Fibroblast of the conjunctiva (primary cell): ENCODE measurements around the gene RCN2.
"Not testable (repeated sequence)": the region's sequence is repeated elsewhere in the genome, so short reads cannot be mapped to it uniquely, and the experiment has no call there.

Source experiments
- DNase-seq: peaks from one replicate; pipeline ENCODE4 v3.0.0-alpha.2; 2010; ENCODE audit warnings: low read depth

RCN2 gene

GRCh38 chr15:76931397-76932134, at the start of gene RCN2:
Gene RCN2, plus strand, starts transcription at chr15:76931749. Its CDS starts 93 bp downstream, at chr15:76931842.
- DNase-seq: peak; percentile 87

GRCh38 chr15:76885212-76885611, 46.3 kb upstream of the RCN2 start:
- DNase-seq: no peak

- not testable (repeated sequence) for DNase-seq
These were observed 44.0 kb upstream of the RCN2 start for GRCh38 chr15:76887280-76888141.

GRCh38 chr15:76892836-76893235, 38.7 kb upstream of the RCN2 start:
- DNase-seq: not testable (repeated sequence)

- no peak for DNase-seq
These were observed 37.4 kb upstream of the RCN2 start for GRCh38 chr15:76894174-76894573.

GRCh38 chr15:76898102-76898501, 33.4 kb upstream of the RCN2 start:
- no peak for DNase-seq

- not testable (repeated sequence) for DNase-seq
These were observed 32.2 kb upstream of the RCN2 start for GRCh38 chr15:76899176-76899930.

GRCh38 chr15:76899931-76900310, 31.6 kb upstream of the RCN2 start:
- DNase-seq: not testable (repeated sequence)

- DNase-seq: no peak
These were observed 29.6 kb upstream of the RCN2 start for GRCh38 chr15:76901965-76902364.

GRCh38 chr15:76903251-76903681, 28.3 kb upstream of the RCN2 start:
- DNase-seq: no peak

- no peak for DNase-seq
These were observed 27.0 kb upstream of the RCN2 start for GRCh38 chr15:76904461-76905012.

- peak; percentile 73 for DNase-seq
These were observed 26.3 kb upstream of the RCN2 start, which contains the start of gene SCAPER for GRCh38 chr15:76905013-76905839. Gene SCAPER, minus strand, starts transcription at chr15:76905340. Its CDS starts 21,523 bp downstream, at chr15:76883817.

- DNase-seq: no peak
These were observed 25.7 kb upstream of the RCN2 start for GRCh38 chr15:76905855-76906254.

- DNase-seq: no peak
These were observed 19.1 kb upstream of the RCN2 start for GRCh38 chr15:76912430-76912829.

GRCh38 chr15:76913737-76914136, 17.8 kb upstream of the RCN2 start:
- DNase-seq: no peak

GRCh38 chr15:76916369-76916768, 15.2 kb upstream of the RCN2 start:
- no peak for DNase-seq

GRCh38 chr15:76928201-76928600, 3.3 kb upstream of the RCN2 start:
- no peak for DNase-seq

- no peak for DNase-seq
These were observed 2.4 kb upstream of the RCN2 start for GRCh38 chr15:76929011-76929760.

- no peak for DNase-seq
These were observed 635 bp upstream of the RCN2 start for GRCh38 chr15:76930831-76931396.
